CD14-positive monocyte (primary cell): ENCODE data around the gene VSX2. TPM values are rescaled to one million over a fixed set of nuclear protein-coding genes. Genes with fewer than 3 reads are reported as not detected.

ENCODE experiments used
- DNase-seq, 3 donors: peaks; one replicate each; pipeline ENCODE4 v3.0.0-alpha.2; 2011 to 2022
- H2AFZ ChIP-seq: 2 replicates; pipeline ENCODE4 v1.6.0; 2012; ENCODE audit warnings: mild to moderate bottlenecking, low read depth, low read length, inconsistent platforms; ENCODE audit not compliant: insufficient read depth, poor library complexity, severe bottlenecking
- H3K27ac ChIP-seq, 2 donors: 1 replicate in 1 of 2; 2 replicates in 1 of 2; pipeline ENCODE4 v1.5.1; 2012 to 2013; ENCODE audit warnings: low read length in 2 of 2, control low read depth in 1 of 2, inconsistent platforms in 1 of 2, low read depth in 1 of 2, mild to moderate bottlenecking in 1 of 2
- H3K27me3 ChIP-seq, 2 donors: one replicate each; pipeline versions ENCODE4 v1.6.0 to v1.6.1; 2011 to 2013; ENCODE audit warnings: low read length in 2 of 2; ENCODE audit not compliant: control insufficient read depth in 2 of 2, insufficient read depth in 2 of 2
- H3K36me3 ChIP-seq, 2 donors: replicated peaks in 1 of 2; 1 replicate in 1 of 2; 2 replicates in 1 of 2; pipeline versions ENCODE4 v1.5.1 to v1.6.1; 2012 to 2013; ENCODE audit warnings: low read length in 2 of 2, control low read depth in 1 of 2, inconsistent platforms in 1 of 2, mild to moderate bottlenecking in 1 of 2; ENCODE audit not compliant: insufficient read depth in 2 of 2, control insufficient read depth in 1 of 2
- H3K4me1 ChIP-seq, 2 donors: 1 replicate in 1 of 2; 2 replicates in 1 of 2; pipeline versions ENCODE4 v1.5.1 to v1.6.1; 2012 to 2013; ENCODE audit warnings: low read length in 2 of 2, control low read depth in 1 of 2, inconsistent platforms in 1 of 2, mild to moderate bottlenecking in 1 of 2, moderate library complexity in 1 of 2; ENCODE audit not compliant: insufficient read depth in 2 of 2, control insufficient read depth in 1 of 2
- H3K4me2 ChIP-seq: replicated peaks from 2 replicates; pipeline ENCODE3; 2012; ENCODE audit warnings: low read length, moderate library complexity, mild to moderate bottlenecking; ENCODE audit not compliant: poor library complexity, severe bottlenecking; ENCODE audit errors: extremely low read depth
- H3K4me3 ChIP-seq, 3 experiments: fragments of 200-600 bp in 1 of 3; sonication (generic) in 1 of 3; replicated peaks in 1 of 3; 1 replicate in 2 of 3; 2 replicates in 1 of 3; pipeline ENCODE4 v1.5.1; 2011 to 2013; ENCODE audit warnings: low read length in 3 of 3, mild to moderate bottlenecking in 3 of 3, control low read depth in 2 of 3, low read depth in 2 of 3, inconsistent platforms in 1 of 3, moderate library complexity in 1 of 3
- H3K79me2 ChIP-seq: 2 replicates; pipeline ENCODE4 v1.6.0; 2012; ENCODE audit warnings: mild to moderate bottlenecking, control low read depth, inconsistent platforms, low read length, moderate library complexity; ENCODE audit not compliant: insufficient read depth
- H3K9ac ChIP-seq: 2 replicates; pipeline ENCODE4 v1.6.0; 2017; ENCODE audit warnings: low read length, mild to moderate bottlenecking; ENCODE audit not compliant: insufficient read depth, poor library complexity, severe bottlenecking
- H3K9me3 ChIP-seq, 2 donors: replicated peaks in 1 of 2; 1 replicate in 1 of 2; 2 replicates in 1 of 2; pipeline versions ENCODE4 v1.5.1 to v1.6.1; 2012 to 2013; ENCODE audit warnings: low read length in 2 of 2, control low read depth in 1 of 2; ENCODE audit not compliant: control insufficient read depth in 1 of 2, insufficient read depth in 1 of 2
- H4K20me1 ChIP-seq: 2 replicates; pipeline ENCODE4 v1.6.0; 2012; ENCODE audit warnings: mild to moderate bottlenecking, low read length, control low read depth, moderate library complexity; ENCODE audit not compliant: insufficient read depth
- H3K27ac Mint-ChIP-seq, 7 donors: one replicate each; pipeline ENCODE4 v1.8.0; 2020; ENCODE audit warnings: mild to moderate bottlenecking in 7 of 7, mixed read lengths in 7 of 7, moderate library complexity in 6 of 7, inconsistent platforms in 2 of 7
- H3K27me3 Mint-ChIP-seq, 3 donors: one replicate each; pipeline ENCODE4 v1.8.0; 2021 to 2022; ENCODE audit warnings: low read depth in 3 of 3, mild to moderate bottlenecking in 3 of 3, mixed read lengths in 3 of 3, moderate library complexity in 3 of 3, inconsistent platforms in 1 of 3
- H3K36me3 Mint-ChIP-seq, 2 donors: one replicate each; pipeline ENCODE4 v1.8.0; 2020; ENCODE audit warnings: mixed read lengths in 2 of 2, inconsistent platforms in 1 of 2, mild to moderate bottlenecking in 1 of 2
- H3K4me1 Mint-ChIP-seq: one replicate; pipeline ENCODE4 v1.8.0; 2020; ENCODE audit warnings: mild to moderate bottlenecking, mixed read lengths
- H3K4me3 Mint-ChIP-seq, 2 donors: one replicate each; pipeline ENCODE4 v1.8.0; 2020; ENCODE audit warnings: mild to moderate bottlenecking in 2 of 2, mixed read lengths in 2 of 2, moderate library complexity in 1 of 2
- H3K9me3 Mint-ChIP-seq, 7 donors: one replicate each; pipeline ENCODE4 v1.8.0; 2020 to 2022; ENCODE audit warnings: mixed read lengths in 7 of 7, mild to moderate bottlenecking in 6 of 7, moderate library complexity in 6 of 7, inconsistent platforms in 2 of 7
- WGBS: methylation state at CpG from one replicate; pipeline ENCODE4 v1.1.5; 2013; ENCODE audit warnings: missing lambda C conversion rate; ENCODE audit not compliant: insufficient coverage; 5-methylcytosine and 5-hydroxymethylcytosine counted together
- intact Hi-C, 2 donors: fragments of 100-400 bp; cut with micrococcal nuclease; formaldehyde crosslinking; loops; one replicate each; pipeline versions ENCODE4 v1.15.0 to v1.15.1; 2023
- polyA plus RNA-seq, 3 donors: library from polyadenylated mRNA; depleted of rRNA in 1 of 3; unstranded in 2 of 3; stranded (reverse) in 1 of 3; fragments of 300-500 nt in 2 of 3; fragments of >200 nt in 1 of 3; fragmentation: Illumina TruSeq in 2 of 3; gene quantifications; 1 replicate in 2 of 3; 2 replicates in 1 of 3; pipeline ENCODE4 v1.2.3, GENCODE V29; 2012 to 2021
- TF ChIP-seq, protein P1 (sequence below): fragments of 200-600 bp; IDR thresholded peaks from one replicate; pipeline ENCODE4 v1.8.0; 2022; ENCODE audit warnings: antibody characterized with exemption, mild to moderate bottlenecking

VSX2 gene
- polyA plus RNA-seq, 3 donors = not detected

DNA sequence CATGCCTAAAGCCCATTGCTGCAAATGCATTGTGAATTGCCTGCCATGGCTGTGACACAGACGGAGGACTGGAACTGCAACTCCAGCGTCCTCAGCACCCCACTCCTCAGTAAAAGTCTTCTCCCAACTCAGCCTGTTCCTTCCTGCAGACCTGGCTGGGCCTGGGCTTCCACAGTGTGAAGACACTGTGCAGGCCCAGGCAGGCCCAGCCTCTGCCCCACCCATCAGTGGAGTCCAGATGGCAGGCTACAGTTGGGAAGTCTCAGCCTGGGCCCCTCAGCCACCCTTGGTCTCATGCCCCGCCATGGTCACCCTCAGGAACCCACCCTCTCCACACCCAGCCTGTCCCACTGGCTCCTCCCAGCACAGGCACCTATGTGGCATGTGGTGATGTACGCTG lies 22.0 kb downstream of the VSX2 start:
- Mint-ChIP-seq H3K36me3 (no peaks in the 10 kb centered on the region), H3K4me1 (peaks cover 12% of the 10 kb centered on the region), H3K4me3 (no peak overlapping the region), H3K27ac (no peak overlapping the region), H3K27me3 (peaks cover 30 to 42% (median 38%) of the 10 kb centered on the region in 3 donors), H3K9me3 (peaks cover 0 to 10% (median 0%) of the 10 kb centered on the region in 7 donors)
- Histone ChIP-seq H3K4me3 (no peak overlapping the region), H2AFZ (no peak overlapping the region), H3K36me3 (no peaks in the 10 kb centered on the region), H3K27me3 (peaks cover 13 to 26% of the 10 kb centered on the region in 2 donors), H3K9me3 (no peaks in the 10 kb centered on the region), H3K4me1 (peaks cover 15 to 16% of the 10 kb centered on the region in 2 donors), H3K27ac (no peak overlapping the region), H3K9ac (no peak overlapping the region), H3K4me2 (no peak overlapping the region), H3K79me2 (no peaks in the 10 kb centered on the region), H4K20me1 (no peaks in the 10 kb centered on the region)
- intact Hi-C loops = no loop called here
- WGBS = 94% methylated on average over 3 of the region's 4 CpGs
- no peak for DNase-seq
- TF ChIP-seq, protein P1, sequence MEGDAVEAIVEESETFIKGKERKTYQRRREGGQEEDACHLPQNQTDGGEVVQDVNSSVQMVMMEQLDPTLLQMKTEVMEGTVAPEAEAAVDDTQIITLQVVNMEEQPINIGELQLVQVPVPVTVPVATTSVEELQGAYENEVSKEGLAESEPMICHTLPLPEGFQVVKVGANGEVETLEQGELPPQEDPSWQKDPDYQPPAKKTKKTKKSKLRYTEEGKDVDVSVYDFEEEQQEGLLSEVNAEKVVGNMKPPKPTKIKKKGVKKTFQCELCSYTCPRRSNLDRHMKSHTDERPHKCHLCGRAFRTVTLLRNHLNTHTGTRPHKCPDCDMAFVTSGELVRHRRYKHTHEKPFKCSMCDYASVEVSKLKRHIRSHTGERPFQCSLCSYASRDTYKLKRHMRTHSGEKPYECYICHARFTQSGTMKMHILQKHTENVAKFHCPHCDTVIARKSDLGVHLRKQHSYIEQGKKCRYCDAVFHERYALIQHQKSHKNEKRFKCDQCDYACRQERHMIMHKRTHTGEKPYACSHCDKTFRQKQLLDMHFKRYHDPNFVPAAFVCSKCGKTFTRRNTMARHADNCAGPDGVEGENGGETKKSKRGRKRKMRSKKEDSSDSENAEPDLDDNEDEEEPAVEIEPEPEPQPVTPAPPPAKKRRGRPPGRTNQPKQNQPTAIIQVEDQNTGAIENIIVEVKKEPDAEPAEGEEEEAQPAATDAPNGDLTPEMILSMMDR = no peak

- 93% methylated on average over 8 of the region's 9 CpGs for WGBS
- H3K4me3 Mint-ChIP-seq = no peak overlapping the region
Measured at GRCh38 chr14:74262076-74262475, 22.8 kb downstream of the VSX2 start.

More at GRCh38 chr14:74262076-74262475, 22.8 kb downstream of the VSX2 start:
- Histone ChIP-seq H3K4me1 (peaks cover 13% of the 10 kb centered on the region in 2 donors), H3K9me3 (no peaks in the 10 kb centered on the region), H3K79me2 (no peaks in the 10 kb centered on the region), H3K9ac (no peak overlapping the region), H3K36me3 (no peaks in the 10 kb centered on the region), H4K20me1 (no peaks in the 10 kb centered on the region), H3K4me2 (no peak overlapping the region), H2AFZ (no peak overlapping the region), H3K27ac (no peak overlapping the region), H3K4me3 (no peak overlapping the region), H3K27me3 (peaks cover 13 to 26% of the 10 kb centered on the region in 2 donors)
- TF ChIP-seq, protein P1 = no peak
- Mint-ChIP-seq H3K27me3 (peaks cover 26 to 35% (median 33%) of the 10 kb centered on the region in 3 donors), H3K36me3 (no peaks in the 10 kb centered on the region), H3K27ac (no peak overlapping the region), H3K9me3 (peaks cover 0 to 10% (median 0%) of the 10 kb centered on the region in 7 donors), H3K4me1 (peaks cover 8% of the 10 kb centered on the region)
- intact Hi-C loops = no loop called here
- no peak for DNase-seq
